OCI-LY1 (cell line): ENCODE data around the gene GATC.
A peak's percentile ranks its signal among the peaks of the same experiment; 100 is the strongest.

ENCODE experiments used
- EZH2 ChIP-seq: fragments of 200-600 bp; sonication (generic), shearing (Covaris generic); IDR thresholded peaks from 2 replicates; pipeline ENCODE4 v1.8.0; 2017; ENCODE audit warnings: borderline replicate concordance, mixed run types, mild to moderate bottlenecking, antibody characterized with exemption, low read length, moderate library complexity, mixed read lengths
- TF ChIP-seq, protein P1 (sequence below): fragments of 200-600 bp; sonication (generic), shearing (Covaris generic); IDR thresholded peaks from 2 replicates; pipeline ENCODE4 v1.5.1; 2017; ENCODE audit warnings: mild to moderate bottlenecking, antibody characterized with exemption, low read length, moderate library complexity, mixed read lengths

DNA sequence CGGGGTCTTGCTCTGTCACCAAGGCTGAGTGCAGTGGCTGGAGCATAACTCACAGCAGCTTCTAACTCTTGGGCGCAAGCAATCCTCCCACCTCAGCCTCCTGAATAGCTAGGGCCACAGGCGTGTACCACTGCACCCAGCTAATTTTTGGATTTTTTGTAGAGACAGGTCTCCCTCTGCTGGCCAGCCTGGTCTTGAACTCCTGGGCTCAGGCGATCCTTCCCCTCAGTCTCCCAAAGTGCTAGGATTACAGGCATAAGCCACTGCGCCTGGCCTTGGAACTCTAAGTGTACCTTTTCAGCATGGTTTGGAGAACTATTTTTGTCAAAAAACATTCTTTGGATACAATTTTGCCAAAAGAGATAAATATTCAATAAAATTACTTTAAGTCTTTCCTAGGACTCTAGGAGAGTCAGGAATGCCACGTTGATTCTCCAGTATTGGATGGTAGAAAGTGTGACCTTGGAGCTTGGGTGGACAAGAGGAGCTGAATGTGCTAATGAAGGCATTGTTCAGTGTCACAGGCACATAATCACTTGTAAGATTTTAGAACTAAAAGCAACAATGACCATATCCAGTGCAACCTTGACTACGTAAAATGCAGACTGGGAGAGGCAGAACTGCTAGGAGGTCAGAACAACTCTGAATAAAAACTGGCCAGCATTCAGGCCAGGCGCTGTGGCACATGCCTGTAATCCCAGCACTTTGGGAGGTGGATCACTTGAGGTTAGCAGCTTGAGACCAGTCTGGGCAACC lies 20.5 kb downstream of the GATC start:
- TF ChIP-seq, protein P1, sequence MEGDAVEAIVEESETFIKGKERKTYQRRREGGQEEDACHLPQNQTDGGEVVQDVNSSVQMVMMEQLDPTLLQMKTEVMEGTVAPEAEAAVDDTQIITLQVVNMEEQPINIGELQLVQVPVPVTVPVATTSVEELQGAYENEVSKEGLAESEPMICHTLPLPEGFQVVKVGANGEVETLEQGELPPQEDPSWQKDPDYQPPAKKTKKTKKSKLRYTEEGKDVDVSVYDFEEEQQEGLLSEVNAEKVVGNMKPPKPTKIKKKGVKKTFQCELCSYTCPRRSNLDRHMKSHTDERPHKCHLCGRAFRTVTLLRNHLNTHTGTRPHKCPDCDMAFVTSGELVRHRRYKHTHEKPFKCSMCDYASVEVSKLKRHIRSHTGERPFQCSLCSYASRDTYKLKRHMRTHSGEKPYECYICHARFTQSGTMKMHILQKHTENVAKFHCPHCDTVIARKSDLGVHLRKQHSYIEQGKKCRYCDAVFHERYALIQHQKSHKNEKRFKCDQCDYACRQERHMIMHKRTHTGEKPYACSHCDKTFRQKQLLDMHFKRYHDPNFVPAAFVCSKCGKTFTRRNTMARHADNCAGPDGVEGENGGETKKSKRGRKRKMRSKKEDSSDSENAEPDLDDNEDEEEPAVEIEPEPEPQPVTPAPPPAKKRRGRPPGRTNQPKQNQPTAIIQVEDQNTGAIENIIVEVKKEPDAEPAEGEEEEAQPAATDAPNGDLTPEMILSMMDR = peak; percentile 55
- no peak for TF ChIP-seq EZH2
